ENCODE data around the gene SYNE4. TPM values are rescaled to one million over a fixed set of nuclear protein-coding genes. Genes with fewer than 3 reads are reported as not detected.

SYNE4 gene
- 4.4 and 8.6 TPM in 2 replicates for total RNA-seq (2011; cell fraction: chromatin; rRNA removed; ENCODE audit: low replicate concordance)
- total RNA-seq (2011; cell fraction: nucleolus; rRNA removed), result 4.0 and 4.7 TPM in 2 replicates
- 4.6 and 5.8 TPM in 2 replicates for total RNA-seq (2011; cell fraction: nucleoplasm; rRNA removed)
- total RNA-seq (2014; rRNA removed) (0.23 and 0.24 TPM in 2 replicates), total RNA-seq (2014; rRNA removed; fragmentation: Illumina TruSeq; extraction: Trizol) (0.22 TPM in 1 of 2 replicates, not detected in the other), total RNA-seq (2015; rRNA removed; fragmentation: Illumina TruSeq; extraction: Trizol) (0.26 and 0.29 TPM in 2 replicates), total RNA-seq (2021) (0.53 and 0.72 TPM in 2 replicates), polyA plus RNA-seq (2011; rRNA removed) (0.65 and 0.87 TPM in 2 replicates), polyA plus RNA-seq (2014; fragmentation: Illumina TruSeq; extraction: Trizol) (0.28 and 0.37 TPM in 2 replicates), polyA plus RNA-seq (2014; fragmentation: Nextera tagmentation; extraction: Ambion mirVana) (under 1 TPM; 0.03 to 0.21 TPM), polyA plus RNA-seq (2014; rRNA removed) (0.48 and 1.1 TPM in 2 replicates), polyA minus RNA-seq (2011; rRNA and poly(A)+ RNA removed) (0.07 TPM in 1 of 2 replicates, not detected in the other), Bru-seq, nascent RNA (percentile 38 among the genes with signal in this experiment), BruChase-seq, experiment 1, labeled RNA remaining after a 2-hour chase (percentile 31 among the genes with signal in this experiment), BruChase-seq, experiment 2, labeled RNA remaining after a 6-hour chase (percentile 28 among the genes with signal in this experiment)
- 0.28 and 0.64 TPM in 2 replicates for polyA plus RNA-seq (2011; cell fraction: cytosol; rRNA removed)
- 6.0 and 6.5 TPM in 2 replicates for polyA plus RNA-seq (2011; cell fraction: nucleus; rRNA removed)
- polyA plus RNA-seq (2012), result 0.53 and 2.1 TPM in 2 replicates
- polyA minus RNA-seq (2011; cell fraction: cytosol; rRNA and poly(A)+ RNA removed), result not detected in 2 replicates
- 0.54 and 0.67 TPM in 2 replicates for polyA minus RNA-seq (2011; cell fraction: nucleus; rRNA and poly(A)+ RNA removed)
- long read RNA-seq, experiment 1, partial matches to known transcripts, result 0 of 2 reads
- long read RNA-seq, experiment 1, other reads (novel, unspliced or antisense), result 2 of 2 reads
- long read RNA-seq, experiment 2, result 0 reads
- long read RNA-seq, experiment 3, result 0 reads

DNA sequence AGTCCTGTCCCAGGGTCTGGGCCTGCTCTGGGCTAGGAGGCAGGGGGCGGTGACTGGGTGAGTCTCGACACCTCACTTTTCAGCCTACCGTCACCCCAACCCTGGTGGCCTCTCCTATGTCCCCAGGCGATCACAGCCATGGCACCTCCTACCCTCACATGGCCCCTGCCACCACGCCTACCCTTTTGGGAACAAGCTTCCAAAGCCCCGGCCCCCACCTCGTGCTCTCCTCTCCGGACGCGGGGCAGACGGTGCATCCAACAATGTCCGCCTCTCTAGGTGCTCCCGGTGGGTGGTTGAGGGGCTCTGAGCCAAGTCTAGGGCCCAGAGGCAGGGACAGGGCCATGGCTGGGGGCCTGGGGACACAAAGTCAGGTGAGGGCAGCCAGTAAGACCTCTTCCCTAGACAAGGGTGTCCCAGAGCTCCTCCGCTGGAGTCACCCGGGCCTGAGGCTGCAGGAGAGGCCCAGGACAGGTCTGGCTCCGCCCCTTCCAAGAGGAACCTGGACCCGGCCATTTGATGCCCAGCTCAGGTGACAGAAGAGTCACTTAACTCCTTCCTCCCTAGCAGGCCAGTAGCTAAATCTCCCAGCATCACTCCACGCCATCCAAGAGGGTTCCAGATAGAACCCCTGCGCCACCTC, at the start of gene SYNE4:
TSS of gene SYNE4 (minus strand) at position 478 of the 643 bp plus-strand sequence. CDS start at position 346, 132 bp downstream.
- no TSS peak for BruUV-seq (replicated peaks)
- ChIA-PET POLR2A (no interaction called here), CTCF (ENCODE audit: low intra/inter-chr PET ratio) (no interaction called here)
- Histone ChIP-seq H3K79me2 (ENCODE audit: control insufficient read depth, insufficient read depth, low read length) (peaks cover 8% of the 10 kb centered on the region), H3K27me3 (ENCODE audit: control insufficient read depth in 2 of 2, insufficient read depth in 2 of 2, low read length in 2 of 2) (no peaks in the 10 kb centered on the region), H3K9me1 (ENCODE audit: control insufficient read depth, insufficient read depth, low read length) (no peaks in the 10 kb centered on the region), H3K36me3 (ENCODE audit: control insufficient read depth, insufficient read depth, low read length) (0 out of 3 replicates have a peak, but pooled peaks cover 2% of the 10 kb centered on the region), H3K9me3 (replicated peaks; ENCODE audit: control insufficient read depth, insufficient read depth, low read depth, low read length) (no peaks in the 10 kb centered on the region), H3K4me3 (no peak within 1 kb of the TSS), H3K4me1 (replicated peaks in 1 of 2; ENCODE audit: control insufficient read depth in 2 of 2, insufficient read depth in 2 of 2, low read length in 2 of 2) (peaks cover 5 to 23% of the 10 kb centered on the region in 2 experiments; a peak in 2 of 5 replicates), H3K9ac (ENCODE audit: insufficient read depth in 1 of 2, low read depth in 2 of 2, low read length in 2 of 2) (peak within 1 kb of the TSS in 1 of 2 experiments; percentile 32; a peak in 1 of 4 replicates), H3K4me2 (ENCODE audit: insufficient read depth, low read length) (no peak within 1 kb of the TSS), H3K27ac (ENCODE audit: extremely low read depth, low read depth, low read length) (no peak within 1 kb of the TSS), H2AFZ (ENCODE audit: low read depth, low read length) (no peak within 1 kb of the TSS), H4K20me1 (replicated peaks; ENCODE audit: control insufficient read depth, insufficient read depth, low read length) (no peaks in the 10 kb centered on the region)
- TF ChIP-seq, protein P1, sequence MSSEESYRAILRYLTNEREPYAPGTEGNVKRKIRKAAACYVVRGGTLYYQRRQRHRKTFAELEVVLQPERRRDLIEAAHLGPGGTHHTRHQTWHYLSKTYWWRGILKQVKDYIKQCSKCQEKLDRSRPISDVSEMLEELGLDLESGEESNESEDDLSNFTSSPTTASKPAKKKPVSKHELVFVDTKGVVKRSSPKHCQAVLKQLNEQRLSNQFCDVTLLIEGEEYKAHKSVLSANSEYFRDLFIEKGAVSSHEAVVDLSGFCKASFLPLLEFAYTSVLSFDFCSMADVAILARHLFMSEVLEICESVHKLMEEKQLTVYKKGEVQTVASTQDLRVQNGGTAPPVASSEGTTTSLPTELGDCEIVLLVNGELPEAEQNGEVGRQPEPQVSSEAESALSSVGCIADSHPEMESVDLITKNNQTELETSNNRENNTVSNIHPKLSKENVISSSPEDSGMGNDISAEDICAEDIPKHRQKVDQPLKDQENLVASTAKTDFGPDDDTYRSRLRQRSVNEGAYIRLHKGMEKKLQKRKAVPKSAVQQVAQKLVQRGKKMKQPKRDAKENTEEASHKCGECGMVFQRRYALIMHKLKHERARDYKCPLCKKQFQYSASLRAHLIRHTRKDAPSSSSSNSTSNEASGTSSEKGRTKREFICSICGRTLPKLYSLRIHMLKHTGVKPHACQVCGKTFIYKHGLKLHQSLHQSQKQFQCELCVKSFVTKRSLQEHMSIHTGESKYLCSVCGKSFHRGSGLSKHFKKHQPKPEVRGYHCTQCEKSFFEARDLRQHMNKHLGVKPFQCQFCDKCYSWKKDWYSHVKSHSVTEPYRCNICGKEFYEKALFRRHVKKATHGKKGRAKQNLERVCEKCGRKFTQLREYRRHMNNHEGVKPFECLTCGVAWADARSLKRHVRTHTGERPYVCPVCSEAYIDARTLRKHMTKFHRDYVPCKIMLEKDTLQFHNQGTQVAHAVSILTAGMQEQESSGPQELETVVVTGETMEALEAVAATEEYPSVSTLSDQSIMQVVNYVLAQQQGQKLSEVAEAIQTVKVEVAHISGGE (CRISPR knock-in tag; IDR thresholded peaks at IDR 0.05), result no peak
- TF ChIP-seq SMAD1 (IDR thresholded peaks at IDR 0.05; ENCODE audit: low read depth, low read length, partially characterized antibody), result no peak
- no peak for TF ChIP-seq FIP1L1 (IDR thresholded peaks at IDR 0.05; ENCODE audit: low read depth, low read length, poor library complexity, severe bottlenecking)
- 0 out of 2 replicates have a peak, but pooled peaks have one; percentile 40 for TF ChIP-seq POLR2G (IDR thresholded peaks at IDR 0.05; ENCODE audit: low read depth, low read length)
- TF ChIP-seq ZNF551 (CRISPR knock-in tag; IDR thresholded peaks at IDR 0.05), result no peak
- TF ChIP-seq RBFOX2 (IDR thresholded peaks at IDR 0.05; ENCODE audit: low read depth, low read length), result peak; percentile 37; the same call in 1 of the 2 replicates
- ATAC-seq (no peak), DNase-seq (ENCODE audit: extremely low read depth in 1 of 4, low spot score in 3 of 4) (no peak), FAIRE-seq (no peak)
- intact Hi-C loops (cut with micrococcal nuclease) (no loop called here), in situ Hi-C loops (cut with MboI) (no loop called here)
- WGBS (ENCODE audit: insufficient coverage, low coverage, missing lambda C conversion rate), result 82% methylated on average over 18 of the region's 19 CpGs

Data from K562 (cell line).